IPS DF 4.7 (cell line): Measurements from ENCODE around the gene AFAP1.

Source experiments
- DNase-seq: peaks from one replicate; pipeline ENCODE4 v3.0.0-alpha.2; 2013; ENCODE audit warnings: low spot score; ENCODE audit errors: extremely low read depth

AFAP1 gene

GRCh38 chr4:7757501-7758471 lies 181.9 kb downstream of the AFAP1 start:
- DNase-seq: no peak

GRCh38 chr4:7756561-7757355 lies 182.9 kb downstream of the AFAP1 start:
- DNase-seq: no peak

GRCh38 chr4:7756071-7756470 lies 183.6 kb downstream of the AFAP1 start:
- DNase-seq: no peak

GRCh38 chr4:7755561-7755960 lies 184.1 kb downstream of the AFAP1 start:
- no peak for DNase-seq

GRCh38 chr4:7754565-7755262 lies 184.9 kb downstream of the AFAP1 start:
- DNase-seq: no peak

- DNase-seq: no peak
Measured at GRCh38 chr4:7753931-7754465, 185.7 kb downstream of the AFAP1 start.

GRCh38 chr4:7753271-7753670 lies 186.4 kb downstream of the AFAP1 start:
- no peak for DNase-seq

- DNase-seq: no peak
Measured at GRCh38 chr4:7752649-7753048, 187.0 kb downstream of the AFAP1 start.

- DNase-seq: no peak
Measured at GRCh38 chr4:7750972-7751371, 188.7 kb downstream of the AFAP1 start.

- no peak for DNase-seq
Measured at GRCh38 chr4:7750523-7750922, 189.1 kb downstream of the AFAP1 start.

GRCh38 chr4:7747566-7747965 lies 192.1 kb downstream of the AFAP1 start:
- DNase-seq: no peak

- DNase-seq: no peak
Measured at GRCh38 chr4:7747062-7747385, 192.6 kb downstream of the AFAP1 start.

- DNase-seq: no peak
Measured at GRCh38 chr4:7746351-7747061, 193.2 kb downstream of the AFAP1 start.

GRCh38 chr4:7745301-7745885 lies 194.3 kb downstream of the AFAP1 start:
- no peak for DNase-seq

- DNase-seq: no peak
Measured at GRCh38 chr4:7744142-7744804, 195.4 kb downstream of the AFAP1 start.

- DNase-seq: no peak
Measured at GRCh38 chr4:7742807-7743280, 196.8 kb downstream of the AFAP1 start.

- DNase-seq: no peak
Measured at GRCh38 chr4:7741946-7742806, 197.5 kb downstream of the AFAP1 start.

GRCh38 chr4:7740866-7741525 lies 198.7 kb downstream of the AFAP1 start:
- DNase-seq: no peak
